Hematopoietic multipotent progenitor cell (in vitro differentiated cells): ENCODE results near the gene HSBP1L1. TPM values are rescaled to one million over a fixed set of nuclear protein-coding genes. Genes with fewer than 3 reads are reported as not detected.

Experiments used
- DNase-seq, 3 donors: peaks; one replicate each; pipeline ENCODE4 v3.0.0-alpha.2; 2011 to 2015; ENCODE audit warnings: low read depth in 2 of 3, low spot score in 2 of 3
- total RNA-seq: library from RNA; depleted of rRNA; stranded (reverse); fragments of >200 nt; gene quantifications from one replicate; pipeline ENCODE4 v1.2.3, GENCODE V29; 2012

The HSBP1L1 gene
- total RNA-seq, 1 donor: 6.2 TPM

- DNase-seq: no peak
Measured at GRCh38 chr18:79928563-79928960, 35.9 kb upstream of the HSBP1L1 start.

GRCh38 chr18:79930020-79930642, 34.3 kb upstream of the HSBP1L1 start:
- peak in 1 of 3 donors; percentile 48 for DNase-seq

GRCh38 chr18:79931475-79931874, 33.0 kb upstream of the HSBP1L1 start:
- no peak for DNase-seq

GRCh38 chr18:79932907-79933306, 31.5 kb upstream of the HSBP1L1 start:
- peak in 1 of 3 donors; percentile 47 for DNase-seq

GRCh38 chr18:79933765-79934164, 30.7 kb upstream of the HSBP1L1 start:
- no peak for DNase-seq

GRCh38 chr18:79934311-79935097, 29.9 kb upstream of the HSBP1L1 start:
- DNase-seq: no peak

- no peak for DNase-seq
Measured at GRCh38 chr18:79935098-79935480, 29.4 kb upstream of the HSBP1L1 start.

- DNase-seq: no peak
Measured at GRCh38 chr18:79935499-79935898, 28.9 kb upstream of the HSBP1L1 start.

- DNase-seq: no peak
Measured at GRCh38 chr18:79935925-79936324, 28.5 kb upstream of the HSBP1L1 start.

- DNase-seq: no peak
Measured at GRCh38 chr18:79936641-79937040, 27.8 kb upstream of the HSBP1L1 start.

GRCh38 chr18:79937103-79937860, 27.2 kb upstream of the HSBP1L1 start:
- DNase-seq: no peak

- no peak for DNase-seq
Measured at GRCh38 chr18:79938196-79938595, 26.2 kb upstream of the HSBP1L1 start.

GRCh38 chr18:79939096-79939495, 25.3 kb upstream of the HSBP1L1 start:
- DNase-seq: no peak

- no peak for DNase-seq
Measured at GRCh38 chr18:79940126-79940813, 24.2 kb upstream of the HSBP1L1 start.

- DNase-seq: no peak
Measured at GRCh38 chr18:79940814-79941472, 23.5 kb upstream of the HSBP1L1 start.

- no peak for DNase-seq
Measured at GRCh38 chr18:79941473-79942119, 22.8 kb upstream of the HSBP1L1 start.

- DNase-seq: no peak
Measured at GRCh38 chr18:79942211-79942610, 22.2 kb upstream of the HSBP1L1 start.

GRCh38 chr18:79942786-79943607, 21.4 kb upstream of the HSBP1L1 start:
- no peak for DNase-seq

GRCh38 chr18:79943608-79944125, 20.8 kb upstream of the HSBP1L1 start:
- no peak for DNase-seq
